ENCODE data around the gene HSPB6. TPM values are rescaled to one million over a fixed set of nuclear protein-coding genes. Genes with fewer than 3 reads are reported as not detected.

Gene HSPB6
- total RNA-seq, 4 donors from 2014 or later: 22.3 to 185 (median 43.9) TPM

DNA sequence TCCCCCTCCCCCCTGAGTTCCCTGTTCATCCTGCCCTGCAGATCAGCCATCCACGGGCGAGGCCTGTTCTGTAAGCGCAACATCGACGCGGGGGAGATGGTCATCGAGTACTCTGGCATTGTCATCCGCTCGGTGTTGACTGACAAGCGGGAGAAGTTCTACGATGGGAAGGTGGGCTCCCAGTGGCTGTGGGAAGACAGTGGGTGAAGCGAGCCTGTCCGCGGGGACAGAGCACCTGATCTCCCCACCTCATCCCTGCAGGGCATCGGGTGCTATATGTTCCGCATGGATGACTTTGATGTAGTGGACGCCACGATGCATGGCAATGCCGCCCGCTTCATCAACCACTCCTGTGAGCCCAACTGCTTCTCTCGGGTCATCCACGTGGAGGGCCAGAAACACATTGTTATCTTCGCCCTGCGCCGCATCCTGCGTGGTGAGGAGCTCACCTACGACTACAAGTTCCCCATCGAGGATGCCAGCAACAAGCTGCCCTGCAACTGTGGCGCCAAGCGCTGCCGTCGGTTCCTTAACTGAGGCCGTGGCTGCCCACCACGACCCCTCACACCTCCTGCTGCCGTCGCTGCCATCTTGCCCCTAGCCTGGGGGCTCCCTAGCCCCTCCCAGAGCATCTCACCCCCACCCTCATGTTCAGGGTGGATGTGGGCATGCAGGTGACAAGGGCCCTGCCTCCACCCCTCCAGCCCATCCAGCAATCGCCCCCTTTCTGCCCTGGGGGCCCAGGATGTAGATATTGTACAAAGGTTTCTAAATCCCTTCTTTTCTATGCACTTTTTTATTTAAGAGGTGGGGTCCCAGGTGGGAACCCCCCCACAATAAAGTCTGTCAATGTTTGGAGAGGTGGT, 18.6 kb downstream of the HSPB6 start:
- Histone ChIP-seq H3K27me3 (no peaks in the 10 kb centered on the region), H3K27ac (no peak overlapping the region), H3K9me3 (no peaks in the 10 kb centered on the region), H3K4me1 (peaks cover 4 to 14% (median 9%) of the 10 kb centered on the region in 4 donors), H3K4me3 (no peak overlapping the region), H3K36me3 (peaks cover 0 to 11% (median 3%) of the 10 kb centered on the region in 4 donors)
- 91 to 100% methylated on average over 2 to 37 of the region's 37 CpGs for WGBS, 2 donors (ENCODE audit: low coverage in 1 of 2)
- TF ChIP-seq, protein P1, sequence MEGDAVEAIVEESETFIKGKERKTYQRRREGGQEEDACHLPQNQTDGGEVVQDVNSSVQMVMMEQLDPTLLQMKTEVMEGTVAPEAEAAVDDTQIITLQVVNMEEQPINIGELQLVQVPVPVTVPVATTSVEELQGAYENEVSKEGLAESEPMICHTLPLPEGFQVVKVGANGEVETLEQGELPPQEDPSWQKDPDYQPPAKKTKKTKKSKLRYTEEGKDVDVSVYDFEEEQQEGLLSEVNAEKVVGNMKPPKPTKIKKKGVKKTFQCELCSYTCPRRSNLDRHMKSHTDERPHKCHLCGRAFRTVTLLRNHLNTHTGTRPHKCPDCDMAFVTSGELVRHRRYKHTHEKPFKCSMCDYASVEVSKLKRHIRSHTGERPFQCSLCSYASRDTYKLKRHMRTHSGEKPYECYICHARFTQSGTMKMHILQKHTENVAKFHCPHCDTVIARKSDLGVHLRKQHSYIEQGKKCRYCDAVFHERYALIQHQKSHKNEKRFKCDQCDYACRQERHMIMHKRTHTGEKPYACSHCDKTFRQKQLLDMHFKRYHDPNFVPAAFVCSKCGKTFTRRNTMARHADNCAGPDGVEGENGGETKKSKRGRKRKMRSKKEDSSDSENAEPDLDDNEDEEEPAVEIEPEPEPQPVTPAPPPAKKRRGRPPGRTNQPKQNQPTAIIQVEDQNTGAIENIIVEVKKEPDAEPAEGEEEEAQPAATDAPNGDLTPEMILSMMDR (IDR thresholded peaks at IDR 0.05): no peak
- TF ChIP-seq EP300 (IDR thresholded peaks at IDR 0.05; ENCODE audit: low read depth): no peak
- no peak for TF ChIP-seq POLR2A (IDR thresholded peaks at IDR 0.05)
- TF ChIP-seq POLR2AphosphoS5 (IDR thresholded peaks at IDR 0.05): no peak
- no peak for DNase-seq
- intact Hi-C loops (cut with DNase I; ENCODE audit: low total_unique reads): no loop called here
- in situ Hi-C loops (cut with MboI; ENCODE audit: low pct_ligation_motif_present in 1 of 4, low pct_unique_long_range_greater_than_20kb in 1 of 4, low sequenced_read_pairs in 3 of 4): no loop called here

DNA sequence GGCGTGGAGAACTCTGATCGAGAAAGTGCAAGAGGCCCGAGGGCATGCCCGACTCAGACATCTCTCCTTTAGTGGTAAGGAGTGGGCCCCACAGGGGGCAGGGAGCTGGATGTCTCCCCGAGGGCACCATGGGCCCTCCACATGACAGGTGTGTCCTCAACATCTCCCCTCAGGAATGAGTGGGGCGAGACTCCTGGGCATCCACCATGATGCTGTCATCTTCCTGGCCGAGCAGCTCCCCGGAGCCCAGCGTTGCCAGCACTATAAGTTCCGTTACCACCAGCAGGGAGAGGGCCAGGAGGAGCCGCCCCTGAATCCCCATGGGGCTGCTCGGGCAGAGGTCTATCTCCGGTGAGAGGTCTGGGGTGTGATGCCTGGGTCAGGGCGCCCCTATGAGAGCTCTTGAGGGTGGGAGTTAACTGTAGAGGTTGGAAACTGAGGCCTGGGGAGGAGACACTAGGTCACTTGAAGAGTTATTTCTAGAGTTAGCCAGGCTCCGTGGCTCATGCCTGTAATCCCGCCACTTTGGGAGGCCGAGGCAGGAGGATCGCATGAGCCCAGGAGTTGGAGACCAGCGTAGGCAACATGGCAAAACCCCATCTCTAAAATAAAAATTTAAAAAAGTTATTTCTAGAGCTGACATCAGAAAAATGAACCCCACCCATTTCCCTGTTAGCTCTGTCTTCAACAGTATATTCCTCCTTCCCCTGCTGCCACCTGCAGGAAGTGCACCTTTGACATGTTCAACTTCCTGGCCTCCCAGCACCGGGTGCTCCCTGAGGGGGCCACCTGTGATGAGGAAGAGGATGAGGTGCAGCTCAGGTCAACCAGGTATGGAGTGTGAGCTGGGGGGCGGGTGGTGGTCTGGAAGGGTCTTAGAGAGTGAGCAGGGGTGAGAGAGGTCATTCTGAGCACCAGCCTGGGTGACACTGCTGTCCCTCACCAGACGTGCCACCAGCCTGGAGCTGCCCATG, 19.6 kb downstream of the HSPB6 start:
- in situ Hi-C loops (cut with MboI; ENCODE audit: low pct_ligation_motif_present in 1 of 4, low pct_unique_long_range_greater_than_20kb in 1 of 4, low sequenced_read_pairs in 3 of 4): no loop called here
- Histone ChIP-seq H3K9me3 (no peaks in the 10 kb centered on the region), H3K4me3 (no peak overlapping the region), H3K27me3 (no peaks in the 10 kb centered on the region), H3K27ac (no peak overlapping the region), H3K36me3 (peaks cover 0 to 15% (median 3%) of the 10 kb centered on the region in 4 donors), H3K4me1 (peaks cover 4 to 14% (median 9%) of the 10 kb centered on the region in 4 donors)
- 81% methylated on average over 22 of the region's 22 CpGs; no CpG with 5 or more reads in 1 of the 2 donors for WGBS, 2 donors (ENCODE audit: low coverage in 1 of 2)
- no peak for DNase-seq
- intact Hi-C loops (cut with DNase I; ENCODE audit: low total_unique reads): no loop called here
- TF ChIP-seq POLR2A (IDR thresholded peaks at IDR 0.05) (no peak), POLR2AphosphoS5 (IDR thresholded peaks at IDR 0.05) (no peak), EP300 (IDR thresholded peaks at IDR 0.05; ENCODE audit: low read depth) (no peak)
- TF ChIP-seq, protein P1 (IDR thresholded peaks at IDR 0.05): peak in 3 of 5 experiments; percentile 15 to 25 (median 22)

DNA sequence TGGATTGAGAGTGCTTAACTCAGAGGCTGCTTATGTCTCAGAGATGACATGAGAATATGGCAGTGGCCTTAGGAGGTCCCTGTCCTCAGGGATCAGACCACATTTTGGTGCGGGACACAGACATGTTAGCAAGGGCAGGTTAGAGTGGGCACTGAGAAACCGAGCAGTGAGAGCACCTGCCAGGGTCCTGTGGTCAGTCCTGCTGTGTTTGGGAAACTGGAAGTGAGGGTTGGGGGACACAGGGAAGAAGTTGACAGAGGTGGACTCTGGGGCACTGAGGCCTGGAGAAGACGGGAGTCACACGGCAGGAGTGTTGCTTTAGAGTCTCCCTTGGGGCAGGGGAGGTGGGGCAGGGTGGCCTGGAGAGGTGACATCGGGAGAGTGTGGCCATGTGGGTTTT, 21.9 kb downstream of the HSPB6 start:
- in situ Hi-C loops (cut with MboI; ENCODE audit: low pct_ligation_motif_present in 1 of 4, low pct_unique_long_range_greater_than_20kb in 1 of 4, low sequenced_read_pairs in 3 of 4) (no loop called here), intact Hi-C loops (cut with DNase I; ENCODE audit: low total_unique reads) (no loop called here)
- no peak for DNase-seq
- Histone ChIP-seq H3K27me3 (no peaks in the 10 kb centered on the region), H3K9me3 (no peaks in the 10 kb centered on the region), H3K4me1 (peaks cover 2 to 5% (median 3%) of the 10 kb centered on the region in 4 donors), H3K4me3 (no peak overlapping the region), H3K27ac (no peak overlapping the region), H3K36me3 (peaks cover 0 to 32% (median 13%) of the 10 kb centered on the region in 4 donors)
- WGBS, 2 donors (ENCODE audit: low coverage in 1 of 2): 88% methylated on average over 5 of the region's 5 CpGs; no CpG with 5 or more reads in 1 of the 2 donors
- TF ChIP-seq POLR2A (IDR thresholded peaks at IDR 0.05) (no peak), EP300 (IDR thresholded peaks at IDR 0.05; ENCODE audit: low read depth) (no peak), POLR2AphosphoS5 (IDR thresholded peaks at IDR 0.05) (no peak)
- TF ChIP-seq, protein P1 (IDR thresholded peaks at IDR 0.05): no peak

DNA sequence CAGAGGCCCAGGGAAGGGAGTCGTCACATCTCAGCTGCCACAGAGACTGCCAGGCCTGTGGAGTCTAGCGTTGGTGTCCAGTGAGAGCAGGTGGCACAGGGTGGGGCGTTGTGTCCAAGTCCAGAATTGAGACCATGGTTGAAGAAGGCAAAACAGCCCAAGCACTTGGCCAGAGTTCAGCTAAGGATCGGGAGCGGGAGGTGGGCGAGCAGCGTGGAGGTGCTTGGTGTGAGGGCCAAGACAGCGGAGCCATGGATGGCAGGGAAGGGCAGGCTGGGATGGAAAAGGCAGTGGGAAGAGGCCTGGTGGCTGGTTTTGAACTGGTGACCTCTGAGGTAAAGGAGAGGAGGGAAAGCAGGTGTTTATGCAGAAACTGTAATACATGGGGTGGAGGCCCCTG, 22.6 kb downstream of the HSPB6 start:
- peaks cover 0 to 38% (median 16%) of the 10 kb centered on the region in 4 donors for H3K36me3 ChIP-seq
- TF ChIP-seq, protein P1 (IDR thresholded peaks at IDR 0.05): no peak
- TF ChIP-seq POLR2A (IDR thresholded peaks at IDR 0.05) (no peak), POLR2AphosphoS5 (IDR thresholded peaks at IDR 0.05) (no peak), EP300 (IDR thresholded peaks at IDR 0.05; ENCODE audit: low read depth) (no peak)
- intact Hi-C loops (cut with DNase I; ENCODE audit: low total_unique reads): no loop called here
- 91 to 93% methylated on average over 8 of the region's 8 CpGs for WGBS, 2 donors (ENCODE audit: low coverage in 1 of 2)
- DNase-seq: no peak
- no peak overlapping the region for H3K27ac ChIP-seq
- no peak overlapping the region for H3K4me3 ChIP-seq
- H3K4me1 ChIP-seq: no peaks in the 10 kb centered on the region
- in situ Hi-C loops (cut with MboI; ENCODE audit: low pct_ligation_motif_present in 1 of 4, low pct_unique_long_range_greater_than_20kb in 1 of 4, low sequenced_read_pairs in 3 of 4): no loop called here
- H3K27me3 ChIP-seq: no peaks in the 10 kb centered on the region
- H3K9me3 ChIP-seq: no peaks in the 10 kb centered on the region

Measured in transverse colon (tissue), 4 donors.